Measurements from ENCODE around the gene SLC35C1. TPM values are rescaled to one million over a fixed set of nuclear protein-coding genes. Genes with fewer than 3 reads are reported as not detected.

The SLC35C1 gene
- total RNA-seq, 1 experiment from 2014 or later, result 8.9 TPM

DNA sequence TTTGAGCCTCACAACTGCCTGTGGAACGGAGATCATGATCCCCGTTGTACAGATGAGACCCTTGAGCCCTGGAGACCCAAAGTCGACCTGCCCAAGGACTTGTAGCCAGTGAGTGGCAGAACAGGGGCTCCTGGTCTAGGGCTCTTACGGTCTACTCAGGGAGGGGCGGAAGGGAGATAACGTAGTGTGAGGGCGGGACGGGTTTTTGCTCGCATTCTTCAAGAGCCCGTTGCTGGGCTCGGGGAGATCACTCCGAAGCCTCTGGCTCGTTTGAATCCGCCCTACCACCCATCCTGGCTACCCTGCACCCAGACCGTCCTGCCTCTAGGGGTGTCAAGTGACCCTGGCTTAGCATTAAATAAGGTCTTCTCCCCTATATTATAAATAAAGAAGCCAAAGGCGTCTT is 43.0 kb downstream of the SLC35C1 start:
- Histone ChIP-seq H3K18ac (ENCODE audit: insufficient read length, low read depth, low read length) (no peak overlapping the region), H2BK20ac (ENCODE audit: low read depth, low read length, poor library complexity, severe bottlenecking) (no peak overlapping the region), H4K8ac (replicated peaks; ENCODE audit: insufficient read length, low read depth, low read length) (no peak overlapping the region), H3T11ph (ENCODE audit: low read length) (no peak overlapping the region), H2BK5ac (ENCODE audit: insufficient read length, low read length) (no peak overlapping the region), H3K14ac (ENCODE audit: insufficient read depth, low read length) (peak overlapping the region; percentile 74; the same call in 1 of the 2 replicates), H3K56ac (ENCODE audit: insufficient read length, low read depth, low read length) (no peak overlapping the region), H2BK120ac (ENCODE audit: low read depth, low read length, poor library complexity, severe bottlenecking) (no peak overlapping the region), H4K20me1 (ENCODE audit: control insufficient read depth, insufficient read depth, insufficient read length) (no peaks in the 10 kb centered on the region), H3K23ac (ENCODE audit: insufficient read length, low read depth, low read length) (no peak overlapping the region), H3K4me1 (ENCODE audit: insufficient read depth, low read length) (peaks cover 2% of the 10 kb centered on the region; the same call in 1 of the 2 replicates), H2AK5ac (ENCODE audit: insufficient read length, low read length) (no peak overlapping the region), H3K79me1 (ENCODE audit: insufficient read depth, low read depth, low read length, poor library complexity, severe bottlenecking) (no peaks in the 10 kb centered on the region), H4K91ac (ENCODE audit: insufficient read length, low read depth, low read length) (no peak overlapping the region), H2BK15ac (ENCODE audit: low read depth, low read length) (no peak overlapping the region), H3K27ac (ENCODE audit: insufficient read length, low read depth, low read length) (no peak overlapping the region), H3K9me3 (ENCODE audit: control insufficient read depth, low read depth, low read length) (no peaks in the 10 kb centered on the region), H3K23me2 (ENCODE audit: insufficient read length, low read depth, low read length, poor library complexity, severe bottlenecking) (peaks cover 6% of the 10 kb centered on the region), H2BK12ac (ENCODE audit: insufficient read length, low read depth, low read length) (no peak overlapping the region), H4K5ac (ENCODE audit: insufficient read length, low read depth, low read length) (no peak overlapping the region), H3K4me2 (ENCODE audit: insufficient read depth, insufficient read length, low read length) (peak overlapping the region; percentile 68), H3K27me3 (ENCODE audit: insufficient read depth, low read length) (peaks cover 7% of the 10 kb centered on the region; the same call in 1 of the 2 replicates), H3K9ac (ENCODE audit: extremely low read depth, insufficient read length, low read length) (peak overlapping the region; percentile 64), H3K79me2 (ENCODE audit: insufficient read depth, low read length) (no peaks in the 10 kb centered on the region), H3K4ac (ENCODE audit: low read depth, low read length) (no peak overlapping the region), H2AFZ (ENCODE audit: low read length) (no peak overlapping the region)
- Mint-ChIP-seq H3K4me1 (peaks cover 28 to 34% of the 10 kb centered on the region in 2 experiments), H3K27me3 (ENCODE audit: low read depth) (peaks cover 38% of the 10 kb centered on the region), H3K4me3 (peak overlapping the region; percentile 77 to 88), H3K27ac (no peak overlapping the region), H3K36me3 (ENCODE audit: insufficient read depth in 1 of 3, low read depth in 3 of 3) (no peaks in the 10 kb centered on the region), H3K9me3 (no peaks in the 10 kb centered on the region; a peak in 1 of 5 replicates)
- TF ChIP-seq, protein P1, sequence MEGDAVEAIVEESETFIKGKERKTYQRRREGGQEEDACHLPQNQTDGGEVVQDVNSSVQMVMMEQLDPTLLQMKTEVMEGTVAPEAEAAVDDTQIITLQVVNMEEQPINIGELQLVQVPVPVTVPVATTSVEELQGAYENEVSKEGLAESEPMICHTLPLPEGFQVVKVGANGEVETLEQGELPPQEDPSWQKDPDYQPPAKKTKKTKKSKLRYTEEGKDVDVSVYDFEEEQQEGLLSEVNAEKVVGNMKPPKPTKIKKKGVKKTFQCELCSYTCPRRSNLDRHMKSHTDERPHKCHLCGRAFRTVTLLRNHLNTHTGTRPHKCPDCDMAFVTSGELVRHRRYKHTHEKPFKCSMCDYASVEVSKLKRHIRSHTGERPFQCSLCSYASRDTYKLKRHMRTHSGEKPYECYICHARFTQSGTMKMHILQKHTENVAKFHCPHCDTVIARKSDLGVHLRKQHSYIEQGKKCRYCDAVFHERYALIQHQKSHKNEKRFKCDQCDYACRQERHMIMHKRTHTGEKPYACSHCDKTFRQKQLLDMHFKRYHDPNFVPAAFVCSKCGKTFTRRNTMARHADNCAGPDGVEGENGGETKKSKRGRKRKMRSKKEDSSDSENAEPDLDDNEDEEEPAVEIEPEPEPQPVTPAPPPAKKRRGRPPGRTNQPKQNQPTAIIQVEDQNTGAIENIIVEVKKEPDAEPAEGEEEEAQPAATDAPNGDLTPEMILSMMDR (conservative IDR thresholded peaks at IDR 0.05), result peak; percentile 33; the same call in 1 of the 3 replicates
- WGBS (ENCODE audit: extremely low coverage, insufficient read length, low lambda C conversion rate), result no CpG with 5 or more reads among the region's 16 CpGs
- peak; percentile 59 for DNase-seq

Measured in H9 (cell line).